CD4-positive, alpha-beta T cell treated with Interleukin-10 for 1 hour (primary cell): ENCODE measurements around the gene DYSF.

Experiments used
- DNase-seq: peaks from one replicate; pipeline ENCODE4 v3.0.0-alpha.2; 2020

Gene DYSF

DNA sequence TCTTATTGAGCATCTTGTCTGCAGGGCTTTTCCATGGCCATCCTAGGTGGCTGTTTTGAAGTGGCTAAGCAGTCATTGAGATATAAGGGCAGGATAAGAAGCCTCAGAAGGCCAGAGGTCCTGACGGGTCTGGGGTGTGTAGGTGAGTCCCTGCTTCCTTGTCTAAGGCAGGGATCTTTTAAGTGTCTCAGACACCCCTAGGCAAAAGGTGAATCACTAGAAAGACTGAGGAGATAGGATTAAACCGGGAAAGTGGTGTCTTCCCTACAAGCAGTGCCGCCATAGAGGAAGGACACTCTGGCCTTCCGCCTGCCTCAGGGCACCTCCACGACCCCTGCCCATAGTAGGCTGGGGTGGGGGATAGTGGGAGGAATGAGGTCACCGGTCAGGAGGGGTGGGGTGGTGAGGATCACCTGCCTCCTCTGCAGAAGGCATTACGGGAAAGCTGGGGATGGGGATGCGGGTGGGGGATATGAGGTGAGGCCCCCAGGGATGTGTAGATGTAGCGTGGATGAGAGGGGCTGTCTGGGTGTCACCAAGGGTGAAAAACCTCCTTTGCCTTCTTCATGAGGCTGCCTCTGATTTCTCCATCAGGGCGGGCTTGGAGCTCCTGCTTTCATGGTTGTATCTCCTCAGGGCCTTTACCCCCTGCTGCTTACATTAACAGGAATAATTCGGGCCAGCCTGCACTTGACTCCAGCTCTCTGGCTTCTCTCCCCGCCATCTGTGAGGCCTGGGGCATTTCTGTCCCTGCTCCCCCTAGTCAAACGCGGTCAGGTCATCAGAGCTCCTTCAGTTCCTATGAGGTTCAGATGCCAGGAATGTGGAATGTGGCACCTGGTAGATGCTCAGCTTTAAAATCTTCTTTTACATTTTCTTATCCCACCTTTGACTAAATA, 244.0 kb downstream of the DYSF start:
- no peak for DNase-seq

DNA sequence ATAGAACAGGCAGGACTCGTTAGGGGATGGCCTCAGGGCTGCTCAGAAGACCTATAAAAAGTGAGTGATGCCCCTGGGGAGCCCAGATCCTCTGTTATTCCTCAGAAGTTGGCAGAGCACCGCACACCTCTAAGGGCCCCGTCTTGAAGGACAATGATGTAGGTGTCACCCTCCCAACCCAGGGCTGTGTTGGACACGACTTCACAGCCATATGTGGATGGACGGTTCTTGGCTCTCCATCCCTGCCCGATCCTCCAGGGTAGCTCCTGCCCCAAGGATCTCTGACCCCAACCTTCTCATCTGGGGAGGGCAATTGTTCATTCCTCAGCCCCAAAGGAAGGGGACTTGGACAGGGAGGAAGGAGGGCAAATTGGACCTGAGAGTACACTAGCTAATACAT, 246.1 kb downstream of the DYSF start:
- no peak for DNase-seq

DNA sequence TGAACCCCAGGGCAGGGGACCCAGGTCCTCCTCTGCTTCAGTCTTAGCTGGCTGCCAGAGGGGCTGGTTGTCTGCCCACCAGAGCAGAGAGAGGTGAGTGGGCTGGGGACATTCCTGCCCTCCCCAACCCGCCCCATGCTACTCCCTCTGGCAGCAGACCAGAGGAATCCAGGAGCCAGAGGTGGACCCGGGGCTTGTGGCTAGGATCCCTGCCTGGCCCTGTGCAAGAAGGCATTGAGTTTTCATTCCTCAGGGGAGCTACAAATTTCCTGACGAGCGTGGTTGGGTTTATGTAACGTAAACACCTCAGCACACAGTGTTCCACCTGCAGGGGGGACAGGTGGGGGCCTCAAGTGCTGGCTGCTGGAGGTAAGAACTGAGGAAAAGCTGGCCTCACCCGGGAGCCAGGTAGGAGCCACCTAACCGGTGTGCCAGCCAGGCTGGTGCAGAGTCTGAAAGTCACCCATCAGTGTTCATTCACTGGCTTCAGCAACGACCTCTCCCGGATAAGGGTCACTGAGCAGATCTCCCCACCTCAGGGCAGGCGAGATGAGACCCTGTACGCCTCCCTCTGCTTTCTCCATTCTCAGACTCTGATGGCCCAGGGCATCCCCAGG, 246.8 kb downstream of the DYSF start:
- no peak for DNase-seq

DNA sequence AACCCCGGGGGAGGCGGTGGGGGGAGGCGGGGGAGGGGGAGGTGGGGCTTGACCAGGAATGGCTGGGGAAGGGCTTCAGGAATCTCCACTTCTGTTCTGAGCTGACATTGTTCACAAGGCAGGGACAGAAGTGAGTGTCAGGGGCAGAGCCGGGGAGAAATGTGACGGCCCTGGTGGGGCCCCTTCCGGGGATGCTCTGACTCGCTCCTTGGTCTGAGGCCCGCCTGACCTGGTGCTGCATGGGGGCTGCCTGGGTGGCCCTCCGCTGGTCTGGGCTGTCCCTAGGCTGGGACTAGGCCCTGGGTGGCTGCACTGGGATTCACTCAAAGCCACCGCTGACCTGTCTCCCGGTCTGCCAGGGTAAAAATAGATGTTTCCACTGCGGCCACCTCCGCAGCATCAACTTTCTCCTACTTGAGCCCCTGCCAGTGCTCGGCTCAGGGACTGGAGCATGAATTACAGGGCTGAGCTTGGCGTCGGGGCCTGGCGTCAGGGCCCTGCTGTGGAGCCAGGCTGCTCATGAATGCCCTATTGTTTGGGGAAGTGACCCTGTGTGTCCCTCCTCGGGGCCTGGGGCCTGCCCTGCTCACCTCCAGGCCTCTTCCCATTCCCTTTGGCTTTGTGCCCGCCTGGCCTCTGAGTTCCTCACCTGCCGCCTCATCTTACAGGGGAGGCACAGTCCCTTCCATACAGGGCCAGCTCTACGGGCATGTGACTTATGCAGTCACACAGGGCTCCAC, 247.5 kb downstream of the DYSF start:
- no peak for DNase-seq

DNA sequence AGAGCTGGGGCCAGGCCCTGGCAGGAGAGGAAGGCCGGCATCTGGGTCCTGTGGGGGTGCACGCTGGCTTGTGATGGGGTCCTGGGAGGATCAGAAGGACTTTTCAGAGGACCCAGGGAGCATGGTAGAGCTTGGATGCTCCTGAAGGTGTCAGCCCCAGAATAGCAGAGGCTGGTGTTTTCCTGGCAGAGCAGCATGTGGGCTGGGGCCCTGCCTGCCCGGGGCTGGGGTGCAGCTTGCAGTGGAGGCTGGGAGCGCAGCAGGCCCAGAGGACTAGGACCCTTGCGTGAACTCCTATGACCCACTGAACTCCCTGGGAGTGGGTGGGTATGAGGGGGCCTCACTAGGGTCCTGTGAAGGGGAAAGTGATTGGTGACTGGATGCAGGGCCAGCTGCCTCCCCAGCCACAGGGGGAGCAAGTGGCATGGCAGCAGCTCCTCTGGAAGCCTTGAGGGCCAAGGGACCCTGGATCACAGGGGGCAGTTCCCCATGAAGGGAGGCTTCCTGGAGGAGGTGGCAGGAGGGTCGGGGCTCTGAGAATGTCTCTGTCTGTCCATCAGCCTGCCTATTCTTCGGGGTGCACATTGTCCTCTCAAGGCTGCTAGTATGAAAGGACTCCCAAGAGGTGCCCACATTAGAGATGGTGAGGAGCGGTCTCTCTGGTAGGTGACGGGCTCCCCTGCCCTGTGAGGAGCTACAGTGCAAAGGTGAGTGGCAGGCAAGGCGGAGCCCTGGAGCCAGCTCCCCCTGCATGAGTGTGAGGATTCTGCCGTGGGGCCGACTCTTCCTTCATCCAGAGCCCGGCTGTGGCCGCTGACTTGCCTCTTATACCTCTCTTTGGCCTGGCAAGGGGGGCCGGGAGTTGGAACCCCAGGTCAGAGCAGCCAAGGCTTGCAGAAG, 249.0 kb downstream of the DYSF start:
- no peak for DNase-seq

DNA sequence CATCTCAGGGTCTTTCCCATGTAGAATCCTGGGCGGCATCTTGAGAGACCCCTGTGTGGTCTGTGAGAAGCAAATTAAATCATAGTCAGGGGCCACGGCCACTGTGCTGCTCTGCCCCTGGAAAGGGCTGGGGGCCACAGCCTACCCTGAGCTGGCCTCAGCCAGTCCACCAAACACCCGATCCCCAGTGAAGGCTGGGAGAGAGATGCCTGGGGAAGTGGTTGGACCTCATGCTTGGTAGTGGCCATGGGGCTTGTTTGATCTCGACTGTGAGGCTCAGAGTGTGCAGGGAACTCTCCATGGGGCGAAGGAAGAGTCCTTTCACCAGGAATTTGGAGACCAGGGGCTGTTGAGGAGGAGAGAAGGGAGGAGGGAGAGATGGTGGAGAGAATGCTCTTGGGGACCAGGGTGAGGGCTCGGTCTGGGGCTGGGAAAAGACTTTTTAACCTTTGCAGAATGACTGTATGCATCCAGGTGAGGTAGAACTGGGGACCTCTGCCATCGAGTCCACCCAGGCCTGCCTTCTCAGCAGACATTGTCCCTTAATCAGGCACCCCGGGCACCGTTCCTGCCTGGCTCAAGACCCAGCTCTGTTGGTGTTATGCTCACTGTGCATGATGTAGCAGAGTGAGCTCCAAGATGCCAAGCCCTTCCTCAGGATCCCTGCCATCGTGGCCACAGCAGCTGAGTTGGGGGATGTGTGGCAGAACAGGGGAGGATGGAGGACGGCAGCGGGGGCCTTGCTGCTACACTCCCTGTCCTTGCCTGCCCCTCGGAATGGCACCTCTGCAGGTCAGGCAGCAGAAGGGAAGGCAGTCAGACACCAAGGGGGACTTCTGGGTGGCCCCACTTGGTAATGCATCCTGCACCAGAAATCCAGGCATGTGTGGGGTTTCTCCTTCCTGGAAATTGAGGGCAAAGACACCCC, 249.9 kb downstream of the DYSF start:
- no peak for DNase-seq

DNA sequence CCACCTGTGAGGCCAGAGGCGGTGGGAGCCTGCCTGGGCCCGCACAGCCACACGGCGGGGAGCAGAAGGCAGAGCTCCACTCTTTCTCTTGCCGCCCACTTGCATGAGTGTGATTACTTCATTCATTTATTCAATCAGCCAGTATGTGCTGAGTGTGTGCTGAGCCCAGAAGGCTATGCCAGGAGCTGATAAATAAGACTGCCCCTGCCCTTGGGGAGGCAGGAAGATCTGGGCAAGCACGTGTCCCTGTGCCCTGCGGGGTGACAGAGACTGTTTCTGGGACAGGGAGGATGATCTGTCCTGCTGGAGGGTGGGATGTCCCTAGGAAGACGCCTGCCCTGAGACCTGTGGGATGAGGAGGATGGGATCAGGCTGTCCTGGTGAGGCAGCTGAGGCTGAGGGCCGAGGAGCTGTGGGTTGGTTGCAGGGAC, 250.8 kb downstream of the DYSF start:
- no peak for DNase-seq

DNA sequence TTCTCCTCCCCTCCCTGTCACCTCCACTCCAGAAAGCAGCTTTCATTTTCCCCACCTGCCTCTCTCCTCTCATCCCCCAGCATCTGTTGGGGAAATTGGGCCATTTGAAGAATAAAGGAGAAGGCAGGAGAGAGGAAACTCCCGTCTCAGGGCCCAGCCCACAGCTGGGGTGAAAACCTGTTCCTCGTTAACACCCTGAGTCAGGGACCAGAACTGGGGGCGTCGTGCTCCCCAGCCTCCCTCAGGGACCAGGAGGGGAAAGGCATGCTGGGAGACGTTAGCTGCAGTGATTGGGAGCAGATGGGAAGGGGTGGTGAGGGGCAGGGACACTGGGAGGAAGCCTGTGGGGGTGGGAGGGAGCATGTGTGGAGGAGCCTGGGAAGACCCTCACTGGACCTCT, 251.3 kb downstream of the DYSF start:
- no peak for DNase-seq

DNA sequence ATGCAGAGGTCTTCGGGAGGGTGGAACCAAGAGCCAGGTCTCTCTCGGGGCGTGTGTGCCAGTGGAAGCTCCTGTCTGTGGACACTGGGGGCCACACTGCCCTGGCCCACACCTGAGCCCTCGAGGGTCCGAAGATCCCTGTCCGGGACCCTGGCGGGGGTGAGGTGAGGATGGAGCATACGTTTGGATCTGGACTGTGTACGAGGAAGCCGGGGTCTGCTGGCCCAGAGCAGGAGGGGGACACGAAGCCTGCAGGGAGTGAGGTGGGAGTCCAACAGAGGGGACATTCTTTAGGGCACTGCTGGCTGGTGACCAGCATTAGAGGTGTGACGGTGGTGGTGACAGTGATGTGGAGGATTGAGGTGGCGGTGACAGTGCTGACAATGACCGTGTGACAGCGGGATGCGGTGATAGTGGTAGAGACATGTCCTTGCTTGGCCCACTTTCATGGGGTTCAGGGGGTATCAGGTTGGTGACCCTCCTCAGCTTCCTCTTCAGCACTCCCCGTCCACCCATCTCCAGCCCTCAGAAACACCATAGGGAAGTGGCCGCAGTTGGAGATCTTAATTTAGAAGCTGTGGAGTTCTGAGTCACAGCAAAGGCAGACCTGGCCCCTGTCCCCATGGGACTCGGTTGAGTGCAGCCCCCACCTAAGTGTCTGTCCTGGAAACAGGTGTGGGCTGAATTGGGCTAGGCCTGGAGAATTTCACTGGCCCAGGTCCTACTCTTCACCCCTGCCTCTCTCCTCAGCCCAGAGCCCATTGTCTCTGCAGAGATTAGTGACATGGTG, 252.0 kb downstream of the DYSF start:
- DNase-seq = no peak

DNA sequence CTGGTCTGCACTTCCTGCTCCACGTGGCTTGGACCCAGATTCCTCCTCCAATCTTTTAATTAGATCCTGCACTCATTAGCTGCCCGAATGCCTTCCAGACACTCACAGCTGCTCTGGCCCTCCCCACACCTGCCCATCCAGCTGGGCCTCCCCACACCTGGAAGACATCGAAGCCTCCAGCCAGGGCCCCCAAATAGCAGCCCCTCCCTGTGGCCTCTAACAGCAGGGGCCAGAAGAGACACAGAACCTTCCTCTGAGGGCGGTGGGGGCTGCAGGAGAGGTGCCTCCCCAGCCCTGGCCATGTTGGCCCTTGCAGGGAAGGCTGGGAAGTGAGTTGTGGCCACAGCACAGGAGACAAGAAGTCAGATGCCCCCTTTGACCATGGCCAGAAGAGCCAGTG, 252.8 kb downstream of the DYSF start:
- no peak for DNase-seq

DNA sequence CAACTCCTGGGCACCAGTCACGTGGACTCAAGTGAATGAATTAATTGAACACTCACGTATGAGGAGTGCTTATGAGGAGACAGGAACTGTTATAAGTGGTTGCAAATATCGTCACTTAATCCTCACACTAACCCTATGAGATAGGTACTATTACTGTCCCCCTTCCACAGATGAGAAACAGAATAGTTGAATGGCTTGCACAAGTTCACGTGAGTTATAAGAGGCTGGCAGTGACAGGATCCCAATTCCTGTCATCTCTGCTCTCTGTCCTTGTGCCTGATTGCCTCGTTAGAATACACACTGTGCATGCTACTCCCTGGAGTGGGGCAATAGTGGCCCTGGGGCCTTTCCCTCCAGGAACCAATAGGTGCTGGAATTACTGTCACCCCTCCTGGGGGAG, 253.5 kb downstream of the DYSF start:
- DNase-seq = no peak

DNA sequence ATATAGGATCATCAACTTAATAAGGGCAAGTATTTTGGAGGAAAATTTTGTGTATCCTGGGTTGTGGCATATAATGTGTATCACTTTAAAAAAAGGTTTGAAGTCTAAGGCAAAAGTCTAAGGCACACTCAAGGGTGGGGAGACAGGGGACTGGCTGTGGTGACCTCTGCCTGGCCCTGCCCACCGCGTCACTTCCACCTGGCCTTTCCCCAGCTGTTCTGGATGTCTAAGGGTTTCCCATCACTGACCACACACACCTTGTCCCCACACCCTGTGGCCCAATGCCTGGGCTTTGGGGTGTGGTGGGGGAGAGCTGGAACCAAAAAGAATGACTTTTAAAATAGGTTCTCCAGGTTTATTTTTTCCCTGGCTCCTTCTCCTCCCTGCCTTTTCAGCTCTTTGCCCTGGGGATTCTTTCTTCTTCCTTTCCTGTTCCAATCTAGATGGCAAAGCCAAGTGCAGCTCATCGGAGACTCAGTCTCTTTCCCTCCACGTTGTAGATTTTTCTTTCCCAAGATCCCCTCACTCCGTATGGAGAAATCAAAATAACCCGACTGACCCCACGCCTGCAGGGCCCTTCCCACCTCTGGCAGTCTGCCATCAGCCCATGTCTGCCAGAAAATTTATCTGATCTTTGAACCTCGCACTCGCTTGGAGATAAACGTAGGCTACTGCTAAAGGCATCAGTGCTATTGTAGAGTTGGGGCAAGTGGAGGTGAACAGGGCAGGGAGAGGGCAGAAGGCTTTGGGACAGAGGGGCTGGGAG, 257.2 kb downstream of the DYSF start:
- DNase-seq = no peak

DNA sequence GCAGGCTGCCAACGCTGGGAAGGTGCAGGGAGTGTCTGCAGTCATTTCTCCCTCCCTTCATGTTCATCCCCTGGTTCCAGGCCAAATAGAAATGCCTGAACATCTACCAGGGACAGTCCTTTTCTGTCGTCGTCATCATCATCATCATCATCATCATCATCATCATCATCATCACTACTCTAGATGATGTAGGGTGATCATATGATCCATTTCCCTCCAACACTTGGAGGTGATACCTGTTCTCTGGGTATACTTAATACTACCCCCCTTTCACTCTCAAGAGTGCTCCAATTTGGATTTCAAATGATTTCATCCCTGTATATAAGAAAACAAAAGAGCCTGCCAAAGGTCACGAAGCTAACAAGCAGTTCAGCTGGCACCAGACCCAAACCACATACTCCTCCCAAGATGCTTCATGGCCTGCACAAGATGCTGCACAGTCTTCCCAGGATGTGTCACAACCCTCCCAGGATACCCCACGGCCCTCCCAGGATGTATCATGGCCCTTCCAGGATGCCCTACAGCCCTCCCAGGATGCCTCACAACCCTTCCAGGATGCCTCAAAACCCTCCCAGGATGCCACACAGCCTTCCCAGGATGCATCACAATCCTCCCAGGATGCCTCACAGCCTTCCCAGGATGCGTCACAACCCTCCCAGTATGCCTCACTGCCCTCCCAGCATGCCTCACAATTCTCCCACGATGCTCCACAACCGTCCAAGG, 257.9 kb downstream of the DYSF start:
- no peak for DNase-seq

DNA sequence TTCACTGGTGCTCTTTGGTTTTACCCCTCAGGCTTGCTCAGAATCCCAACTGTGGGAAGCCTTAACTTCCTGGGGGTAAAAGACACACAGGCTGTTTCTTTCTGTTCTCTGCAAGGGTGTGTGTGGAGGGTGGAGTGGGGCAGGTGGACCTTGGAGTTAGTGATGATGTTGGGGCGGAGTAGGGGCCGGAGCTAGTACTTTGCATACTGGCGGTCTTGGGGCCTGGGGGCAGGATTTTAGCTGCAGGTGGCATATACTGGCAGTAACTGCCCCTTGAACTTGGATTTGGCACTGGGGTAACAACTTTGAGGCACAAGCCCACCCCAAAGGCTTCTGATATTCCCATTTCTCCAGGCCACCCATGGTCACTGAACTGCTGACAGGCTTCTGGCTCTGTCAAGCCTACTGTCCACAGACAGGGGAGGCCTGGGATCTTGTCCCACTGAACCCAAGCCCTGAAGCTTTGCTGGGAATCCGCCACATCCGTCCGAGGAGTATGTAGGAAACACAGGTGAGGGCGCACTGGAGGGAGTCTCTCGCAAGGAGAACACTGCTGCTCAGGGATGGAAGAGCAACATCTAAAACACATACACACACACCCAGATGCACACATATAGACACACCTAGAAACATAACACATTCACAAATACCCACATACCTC, 258.9 kb downstream of the DYSF start:
- DNase-seq = no peak

DNA sequence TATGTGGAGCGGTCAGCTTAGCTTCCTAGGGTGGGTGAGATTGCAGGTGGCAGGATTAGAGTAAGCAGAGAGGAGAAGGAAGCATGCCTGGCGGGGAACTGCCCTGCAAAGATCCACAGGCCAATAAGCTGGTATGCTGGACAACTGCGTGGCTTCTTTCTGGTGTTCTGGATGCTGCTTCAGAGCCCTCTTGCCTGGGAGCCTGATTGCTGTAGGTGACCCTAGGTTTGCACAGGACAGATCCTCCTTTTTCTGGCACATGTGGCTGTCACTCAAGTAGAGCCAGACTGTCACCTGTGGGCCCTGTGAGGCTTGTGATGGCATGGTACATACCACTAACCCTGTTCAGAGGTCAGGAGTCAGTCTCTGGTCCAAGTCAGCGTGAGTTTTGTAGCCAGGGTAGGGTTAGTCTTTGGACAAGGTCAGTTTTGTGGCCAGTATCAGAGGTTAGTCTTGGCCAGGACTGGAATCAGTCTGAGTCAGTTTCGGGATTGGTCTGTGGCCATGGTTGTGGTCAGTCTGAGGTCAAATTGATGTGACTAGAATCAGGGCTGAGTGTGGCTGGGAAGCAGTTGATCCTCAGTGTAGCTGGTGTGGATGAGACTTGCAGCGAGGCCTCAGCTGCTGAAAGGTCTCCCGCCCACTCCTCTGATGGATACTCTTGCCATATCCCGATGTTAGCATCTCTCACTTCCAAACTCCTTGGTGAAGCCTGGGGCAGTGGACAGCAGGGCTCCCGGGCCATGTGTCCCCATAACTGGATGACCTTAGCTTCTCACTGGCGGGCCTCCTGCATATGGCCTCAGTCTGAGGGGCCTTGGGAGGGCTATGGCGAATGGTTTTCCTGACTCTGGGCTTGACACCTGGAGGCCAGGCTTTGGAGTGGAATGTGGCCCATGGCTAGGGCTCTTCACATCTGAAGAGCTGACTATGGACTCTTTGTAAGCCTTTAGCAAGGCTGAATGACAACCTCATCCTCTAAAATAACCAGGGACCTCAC, 260.5 kb downstream of the DYSF start:
- no peak for DNase-seq

DNA sequence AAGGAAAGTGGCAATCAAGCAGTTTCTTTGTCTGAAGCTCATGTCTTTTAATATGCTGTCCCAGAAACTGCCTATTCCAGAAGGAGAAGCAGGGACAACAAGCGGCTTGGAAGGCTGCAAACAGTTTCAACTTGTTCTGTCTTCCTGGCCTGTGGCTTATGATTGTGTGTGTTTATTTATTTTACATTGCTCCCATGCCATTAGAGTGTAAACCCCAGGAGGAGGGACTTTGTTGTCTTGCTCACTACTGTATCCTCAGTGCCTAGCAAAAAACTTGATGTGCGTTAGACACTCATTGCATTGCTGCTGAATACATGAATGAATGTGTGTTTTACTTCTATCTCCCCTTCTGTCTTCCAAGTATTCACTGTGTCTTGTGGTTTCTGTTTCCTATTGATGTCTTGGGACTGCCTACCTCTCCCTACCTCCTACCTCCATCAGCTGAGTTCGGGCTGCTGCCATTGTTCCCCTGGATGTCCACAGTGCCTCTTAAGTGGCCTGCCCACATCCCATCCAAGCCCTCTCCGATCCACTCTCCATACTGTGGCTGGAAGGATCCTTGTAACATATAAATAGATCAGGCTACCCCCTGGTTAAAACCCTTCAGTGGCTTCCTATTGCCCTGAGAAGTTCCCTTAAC, 261.4 kb downstream of the DYSF start:
- DNase-seq = no peak

DNA sequence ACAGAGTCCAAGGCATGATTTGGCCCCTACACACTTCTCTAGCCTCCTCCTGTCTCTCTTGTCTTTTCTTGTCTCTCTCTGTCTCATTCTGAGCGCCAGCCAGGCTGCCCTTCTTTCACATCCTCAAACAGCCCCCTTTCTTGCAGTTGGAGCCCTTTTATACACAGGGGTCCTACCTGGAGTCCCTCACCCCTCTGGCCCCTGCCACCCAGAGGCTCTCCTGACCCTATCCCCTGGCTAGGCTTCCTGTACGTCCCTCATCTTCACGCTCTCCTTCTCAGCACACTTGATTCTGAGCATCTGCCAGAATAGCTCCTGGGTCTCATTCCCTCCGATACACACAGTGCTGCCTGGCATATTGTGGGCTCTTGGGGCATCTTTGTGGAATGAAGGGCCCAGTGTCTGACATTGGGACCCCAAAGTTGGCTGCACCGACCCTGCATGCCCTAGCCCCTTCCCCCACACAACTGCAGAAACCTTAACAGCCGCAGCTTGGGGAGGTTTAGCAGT, 261.9 kb downstream of the DYSF start:
- no peak for DNase-seq
